PFSK-1 (cell line): Measurements from ENCODE around the gene UCP1.

Source experiments
- POLR2AphosphoS5 ChIP-seq: IDR thresholded peaks from 2 replicates; pipeline ENCODE4 v1.6.1; 2012; ENCODE audit warnings: low read depth, mild to moderate bottlenecking, control low read depth, low read length, moderate library complexity
- TAF1 ChIP-seq: IDR thresholded peaks from 2 replicates; pipeline ENCODE4 v1.6.1; 2012; ENCODE audit warnings: low read length, control low read depth, borderline replicate concordance; ENCODE audit not compliant: insufficient read depth

- no peak for TF ChIP-seq POLR2AphosphoS5
- TF ChIP-seq TAF1: no peak
Observed at GRCh38 chr4:140556372-140557085, 12.2 kb downstream of the UCP1 start.
